HG03103 (cell line): ENCODE results near the gene IGFN1.
"Not testable (repeated sequence)": the region's sequence is repeated elsewhere in the genome, so short reads cannot be mapped to it uniquely, and the experiment has no call there.

Source experiments
- ATAC-seq: cut with Tn5 transposase; IDR thresholded peaks from one replicate; pipeline ENCODE4 v1.9.1; 2021; ENCODE audit warnings: low read depth; ENCODE audit not compliant: unreplicated experiment

Gene IGFN1

GRCh38 chr1:201239646-201240045 is 49.0 kb downstream of the IGFN1 start:
- not testable (repeated sequence) for ATAC-seq

DNA sequence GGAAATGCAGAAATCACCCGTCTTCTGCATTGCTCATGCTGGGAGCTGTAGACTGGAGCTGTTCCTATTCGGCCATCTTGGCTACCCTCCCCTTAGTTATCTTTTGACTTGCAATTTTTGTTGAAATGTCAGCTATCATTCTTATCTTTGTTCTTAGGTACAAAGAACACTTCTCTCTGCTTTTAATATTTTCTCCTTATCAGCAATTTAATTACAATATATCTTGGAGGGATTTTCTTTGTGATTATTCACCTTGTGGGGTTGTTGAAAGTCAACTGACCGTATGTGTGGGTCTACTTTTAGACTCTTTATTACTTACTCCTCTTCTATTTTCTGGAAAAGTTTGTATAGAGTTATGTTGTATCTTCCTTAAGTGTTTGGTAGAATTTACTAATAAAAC is 49.5 kb downstream of the IGFN1 start:
- no peak for ATAC-seq

GRCh38 chr1:201241736-201242135 is 51.1 kb downstream of the IGFN1 start:
- no peak for ATAC-seq

DNA sequence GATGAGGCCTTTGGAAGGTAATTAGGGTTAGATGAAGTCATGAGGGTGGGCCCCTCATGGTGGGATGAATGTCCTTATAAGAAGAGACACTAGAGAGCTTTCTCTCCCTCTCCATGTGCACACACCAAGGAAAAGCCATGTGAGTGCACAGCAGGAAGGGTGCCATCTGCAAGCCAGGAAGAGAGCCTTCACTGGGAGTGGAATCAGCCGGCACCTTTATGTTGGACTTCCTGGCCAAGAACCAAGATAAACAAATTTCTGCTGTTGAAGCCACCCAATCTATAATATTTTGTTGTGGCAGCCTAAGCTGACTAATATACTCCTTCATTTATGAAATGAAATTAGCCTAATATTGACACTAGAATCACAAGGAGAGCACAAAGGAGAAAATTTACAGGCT is 54.5 kb downstream of the IGFN1 start:
- no peak for ATAC-seq

DNA sequence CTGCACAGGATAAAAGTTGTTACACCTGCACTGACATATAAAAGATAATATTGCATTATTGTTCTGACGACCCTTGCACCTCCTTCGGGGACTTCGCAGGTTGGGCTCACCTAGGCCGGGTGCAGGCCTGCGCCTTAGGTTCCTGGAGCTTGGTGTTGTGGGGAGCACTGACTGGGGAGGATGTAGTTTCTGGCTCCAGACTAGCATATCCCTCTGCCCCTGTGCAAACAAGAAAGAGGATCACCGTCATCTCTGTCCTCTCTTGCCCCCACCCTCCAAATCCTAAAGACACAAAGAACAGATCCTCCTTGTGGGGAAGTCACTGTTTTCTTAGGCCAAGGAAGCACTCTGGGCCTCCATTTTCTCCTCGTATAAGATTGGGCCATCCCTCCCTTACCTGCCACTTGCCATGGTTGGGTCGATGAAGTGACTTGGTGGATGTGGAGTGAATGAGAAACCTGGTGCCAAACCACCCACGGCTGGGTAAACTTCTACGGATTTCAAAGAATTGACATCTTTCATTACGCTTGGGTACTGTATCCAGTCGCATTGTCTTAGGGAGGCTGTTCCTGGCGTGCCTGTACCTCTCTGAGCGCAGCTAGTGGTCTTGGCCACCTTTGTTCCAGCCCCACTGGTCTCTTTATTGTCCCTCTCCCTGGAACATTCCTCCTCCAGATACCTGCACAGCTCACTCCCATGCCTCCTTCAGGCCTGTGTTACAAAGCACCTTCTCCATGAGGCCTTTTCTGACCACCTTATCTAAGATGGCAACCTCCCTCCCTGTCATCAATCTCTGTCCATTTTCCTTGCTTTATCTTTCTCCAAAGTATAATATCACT is 58.3 kb downstream of the IGFN1 start:
- no peak for ATAC-seq

- no peak for ATAC-seq
Measured at GRCh38 chr1:201250326-201251011, 59.8 kb downstream of the IGFN1 start.

- no peak for ATAC-seq
Measured at GRCh38 chr1:201251411-201251810, 60.8 kb downstream of the IGFN1 start.

GRCh38 chr1:201251851-201252430 is 61.3 kb downstream of the IGFN1 start:
- no peak for ATAC-seq

DNA sequence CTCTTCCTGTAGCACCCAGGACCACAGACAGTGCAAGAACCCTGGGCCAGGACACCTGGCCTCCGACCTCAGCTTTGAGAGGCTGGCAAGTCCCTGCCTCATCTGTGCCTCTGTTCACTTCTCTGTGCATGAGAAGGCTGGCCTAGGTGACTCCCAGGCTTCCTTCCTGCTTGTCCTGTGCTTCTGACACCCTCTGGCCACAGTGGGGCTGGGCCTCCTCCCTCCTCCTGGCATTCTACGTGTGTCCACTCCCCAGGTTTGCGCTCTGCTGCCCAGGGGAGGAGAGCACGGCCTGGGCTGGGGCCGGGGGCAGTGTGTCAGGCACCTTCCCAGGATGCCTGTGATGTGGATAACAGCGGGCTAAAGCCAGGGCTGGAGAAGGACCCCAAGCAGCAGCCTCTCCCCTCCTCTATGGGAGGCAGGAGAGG is 62.3 kb downstream of the IGFN1 start:
- no peak for ATAC-seq

- ATAC-seq = no peak
Measured at GRCh38 chr1:201253411-201253810, 62.8 kb downstream of the IGFN1 start.

GRCh38 chr1:201253906-201254624 is 63.4 kb downstream of the IGFN1 start:
- no peak for ATAC-seq

DNA sequence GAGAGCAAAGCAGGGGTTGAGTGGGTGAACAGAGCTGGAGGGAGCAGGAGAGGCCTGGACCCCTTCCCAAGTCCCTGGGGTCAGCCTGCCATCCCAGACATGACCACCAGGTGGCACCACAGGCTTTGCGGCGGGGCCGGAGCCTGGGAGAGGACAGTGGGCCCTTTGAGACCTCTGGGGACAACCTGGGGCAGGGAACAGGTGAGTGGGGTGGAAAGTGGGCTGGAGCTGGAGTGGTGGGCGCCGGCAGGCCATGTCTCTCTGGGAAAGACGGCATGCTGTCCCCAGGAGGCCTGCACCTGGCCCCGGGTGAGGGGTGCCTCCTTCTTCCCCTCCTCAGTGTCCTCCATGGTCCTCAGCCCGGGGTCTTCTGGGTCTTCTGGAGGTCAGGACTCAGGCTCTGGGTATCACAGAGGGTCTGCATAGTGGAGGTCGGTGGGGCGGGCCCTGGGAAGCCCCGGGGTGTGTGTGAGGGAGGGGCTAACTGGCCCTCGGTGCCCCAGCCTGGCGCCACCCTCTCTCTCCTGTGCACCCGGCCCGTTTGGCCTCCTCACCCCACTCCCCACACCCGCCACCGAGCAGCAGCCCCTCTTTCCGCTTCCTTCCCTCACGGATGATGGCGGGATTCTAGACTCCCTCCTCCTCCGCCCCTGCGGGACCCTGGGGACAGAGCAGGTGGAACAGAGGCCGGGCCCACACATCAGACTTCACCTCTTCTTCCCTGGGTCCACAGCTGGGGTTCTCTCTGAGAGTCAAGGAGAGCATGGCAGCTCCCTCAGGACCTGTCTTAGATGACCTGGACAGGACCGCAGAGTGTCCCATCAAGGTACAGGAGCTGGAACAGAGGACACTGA is 64.2 kb downstream of the IGFN1 start:
- ATAC-seq = no peak

DNA sequence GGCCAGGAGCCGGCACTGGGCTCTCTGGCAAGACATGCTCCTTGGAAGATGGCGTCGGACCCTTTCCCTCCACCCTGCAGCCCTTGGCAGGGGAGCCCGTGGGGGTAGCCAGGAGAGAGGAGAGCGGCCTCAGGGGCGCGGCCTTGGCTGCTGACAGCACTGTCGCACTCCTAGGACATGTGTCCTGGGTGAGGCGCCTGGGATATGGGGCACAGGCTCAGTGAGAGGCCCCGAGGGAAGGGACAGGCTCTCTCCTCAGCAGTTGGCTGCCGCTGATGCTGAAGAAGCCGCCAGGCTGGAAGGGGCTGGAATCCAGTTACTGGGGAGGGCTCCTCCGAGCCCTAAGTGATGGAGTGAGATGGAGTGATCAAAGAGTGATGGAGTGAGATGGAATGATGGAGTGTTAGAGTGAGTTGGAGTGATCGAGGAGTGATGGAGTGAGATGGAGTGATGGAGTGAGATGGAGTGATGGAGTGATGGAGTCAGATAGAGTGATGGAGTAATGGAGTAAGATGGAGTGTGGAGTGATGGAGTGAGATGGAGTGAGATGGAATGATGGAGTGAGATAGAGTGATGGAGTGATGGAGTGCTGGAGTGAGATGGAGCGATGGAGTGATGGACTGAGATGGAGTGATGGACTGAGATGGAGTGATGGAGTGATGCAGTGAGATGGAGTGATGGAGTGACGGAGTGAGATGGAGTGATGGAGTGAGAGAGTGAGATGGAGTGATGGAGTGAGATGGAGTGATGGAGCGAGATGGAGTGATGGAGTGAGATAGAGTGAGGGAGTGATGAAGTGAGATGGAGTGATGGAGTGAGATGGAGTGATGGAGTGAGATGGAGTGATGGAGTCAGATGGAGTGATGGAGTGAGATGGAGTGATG is 65.1 kb downstream of the IGFN1 start:
- no peak for ATAC-seq

DNA sequence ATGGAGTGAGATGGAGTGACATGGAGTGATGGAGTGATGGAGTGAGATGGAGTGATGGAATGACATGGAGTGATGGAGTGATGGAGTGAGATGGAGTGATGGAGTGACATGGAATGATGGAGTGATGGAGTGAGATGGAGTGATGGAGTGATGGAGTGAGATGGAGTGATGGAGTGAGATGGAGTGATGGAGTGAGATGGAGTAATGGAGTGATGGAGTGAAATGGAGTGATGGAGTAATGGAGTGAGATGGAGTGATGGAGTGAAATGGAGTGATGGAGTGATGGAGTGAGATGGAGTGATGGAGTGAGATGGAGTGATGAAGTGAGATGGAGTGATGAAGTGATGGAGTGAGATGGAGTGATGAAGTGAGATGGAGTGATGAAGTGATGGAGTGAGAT is 67.5 kb downstream of the IGFN1 start:
- not testable (repeated sequence) for ATAC-seq

DNA sequence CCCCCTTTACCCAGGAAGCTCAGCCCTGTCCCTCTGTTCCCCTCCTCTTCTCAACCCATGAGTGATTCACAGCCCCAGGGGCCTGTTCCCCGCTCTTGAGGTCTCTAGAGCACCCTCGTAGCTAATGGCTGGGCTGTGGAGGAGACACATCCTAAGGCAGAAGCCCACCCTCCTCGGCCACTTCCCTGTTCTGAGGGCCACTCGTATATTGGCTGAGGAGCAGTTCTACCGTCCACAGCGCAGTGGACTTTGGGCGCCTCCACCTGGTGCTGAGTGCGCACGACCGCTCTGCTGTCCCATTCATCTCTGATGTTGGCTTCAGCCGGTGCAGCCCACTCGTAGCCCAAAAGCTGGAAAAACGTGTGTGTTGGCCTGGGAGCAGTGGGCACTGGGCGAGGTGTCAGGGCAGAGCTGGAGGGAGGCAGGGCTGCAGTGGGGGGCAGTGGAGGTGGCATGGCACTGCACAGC is 68.2 kb downstream of the IGFN1 start:
- ATAC-seq = no peak

- no peak for ATAC-seq
Measured at GRCh38 chr1:201259476-201260235, 69.0 kb downstream of the IGFN1 start.

DNA sequence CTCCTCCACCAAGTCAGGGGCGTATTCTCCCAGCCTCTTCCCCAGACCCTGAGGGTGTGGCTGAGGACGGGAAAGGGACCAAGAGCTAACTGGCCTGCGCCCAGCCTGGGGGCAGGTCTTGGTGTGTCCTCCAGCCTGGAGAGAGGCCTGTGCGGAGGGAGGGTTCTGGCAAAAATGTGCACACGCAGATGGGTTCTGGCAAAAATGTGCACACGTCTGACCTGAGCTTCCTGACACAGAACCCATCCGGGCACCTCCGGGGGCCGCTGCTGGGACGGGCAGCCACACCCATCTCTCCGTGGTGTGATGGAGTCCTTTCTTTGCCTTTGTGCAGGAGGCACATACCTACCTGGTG is 69.6 kb downstream of the IGFN1 start:
- no peak for ATAC-seq

DNA sequence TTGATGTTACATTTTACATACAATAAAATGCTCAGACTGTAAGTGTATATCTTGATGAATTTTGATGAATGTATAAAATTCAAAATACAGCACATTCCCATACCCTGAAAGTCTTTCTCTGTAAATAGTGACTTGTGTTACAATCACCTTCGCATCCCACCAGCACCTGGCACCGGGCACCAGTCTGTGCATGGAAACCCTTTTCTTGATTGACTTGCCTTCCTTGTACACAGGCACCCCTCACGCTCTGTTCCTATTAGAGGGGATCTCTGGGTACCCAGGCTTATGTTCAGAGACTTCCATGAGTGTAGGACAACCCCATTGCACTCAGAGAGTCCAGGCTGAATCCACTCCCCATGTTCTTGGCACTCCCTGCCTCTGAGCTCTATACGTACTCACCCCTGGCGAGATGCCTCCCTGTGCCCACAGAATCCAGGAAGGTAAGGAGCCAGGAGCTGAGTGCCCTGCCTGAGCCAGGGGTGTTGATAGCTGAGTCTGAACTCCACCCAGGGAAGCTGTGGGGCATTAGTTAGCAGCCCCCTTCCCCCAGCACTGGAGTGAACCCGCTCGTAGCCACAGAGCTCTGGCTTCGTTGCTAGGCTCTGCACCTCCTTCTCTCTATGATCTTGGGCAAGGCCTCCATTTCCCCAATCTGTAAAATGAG is 70.2 kb downstream of the IGFN1 start:
- ATAC-seq = no peak
